Measurements from ENCODE around the gene UGT1A1.
"Not testable (repeated sequence)": the region's sequence is repeated elsewhere in the genome, so short reads cannot be mapped to it uniquely, and the experiment has no call there.

The UGT1A1 gene

DNA sequence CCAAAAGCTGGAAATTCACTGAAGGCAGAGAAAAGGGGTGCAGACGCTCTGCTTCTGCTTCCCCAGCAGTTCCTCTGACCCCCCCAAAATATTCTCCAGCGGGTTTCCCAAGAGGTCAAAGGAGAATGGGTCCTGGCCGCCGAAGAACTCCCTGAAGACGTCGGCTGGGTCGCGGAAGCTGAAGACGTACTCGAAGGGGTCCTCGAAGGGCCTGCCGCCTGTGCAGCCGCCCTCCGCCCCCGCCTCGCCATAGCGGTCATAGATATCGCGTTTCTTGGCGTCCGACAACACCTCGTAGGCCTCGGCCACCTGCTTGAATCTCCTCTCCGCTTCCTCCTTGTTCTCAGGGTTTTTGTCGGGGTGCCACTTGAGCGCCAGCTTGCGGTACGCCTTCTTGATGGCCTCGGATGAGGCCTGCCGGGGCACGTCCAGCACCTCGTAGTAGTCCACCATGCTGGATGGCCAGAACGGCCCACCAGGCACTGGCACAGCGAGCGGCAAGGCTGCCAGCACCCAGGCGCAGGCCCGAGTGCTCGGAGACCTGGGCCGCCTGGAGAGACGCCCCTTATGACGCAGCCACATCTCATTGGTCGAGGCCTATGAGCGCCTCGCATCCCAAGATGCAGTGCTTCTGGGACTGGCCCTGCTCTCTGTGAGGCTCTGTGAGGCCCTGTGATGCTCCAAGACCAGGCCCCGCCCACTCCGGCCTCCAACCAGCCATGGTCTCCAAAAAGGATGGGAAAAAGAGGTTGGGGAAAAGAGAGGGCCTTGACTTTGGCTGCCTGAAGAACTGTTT is 16.4 kb upstream of the UGT1A1 start:
- no peak for DNase-seq (ENCODE audit: low read depth, low spot score)
- no peaks in the 10 kb centered on the region for H3K9me3 ChIP-seq (ENCODE audit: control insufficient read depth, insufficient read depth, low read length)
- no peaks in the 10 kb centered on the region for H3K27me3 ChIP-seq (ENCODE audit: control insufficient read depth, insufficient read depth, low read length)
- no peaks in the 10 kb centered on the region; the same call in 1 of the 2 replicates for H3K4me1 ChIP-seq (ENCODE audit: control insufficient read depth, insufficient read depth, low read length)
- H3K27ac ChIP-seq (ENCODE audit: low read length) = no peak overlapping the region
- H3K4me3 ChIP-seq (ENCODE audit: low read length) = no peak overlapping the region
- WGBS (ENCODE audit: insufficient coverage, insufficient read length) = no CpG with 5 or more reads among the region's 46 CpGs
- H3K36me3 ChIP-seq (ENCODE audit: control insufficient read depth, insufficient read depth, low read length) = 0 out of 2 replicates have a peak, but pooled peaks cover 2% of the 10 kb centered on the region

- Histone ChIP-seq H3K4me1 (ENCODE audit: control insufficient read depth, insufficient read depth, low read length) (no peaks in the 10 kb centered on the region; the same call in 1 of the 2 replicates), H3K9me3 (ENCODE audit: control insufficient read depth, insufficient read depth, low read length) (no peaks in the 10 kb centered on the region), H3K4me3 (ENCODE audit: low read length) (no peak overlapping the region), H3K27me3 (ENCODE audit: control insufficient read depth, insufficient read depth, low read length) (no peaks in the 10 kb centered on the region), H3K36me3 (ENCODE audit: control insufficient read depth, insufficient read depth, low read length) (0 out of 2 replicates have a peak, but pooled peaks cover 2% of the 10 kb centered on the region), H3K27ac (ENCODE audit: low read length) (no peak overlapping the region)
- no CpG with 5 or more reads among the region's 5 CpGs for WGBS (ENCODE audit: insufficient coverage, insufficient read length)
- DNase-seq (ENCODE audit: low read depth, low spot score) = no peak
Measured at GRCh38 chr2:233745073-233745755, 14.9 kb upstream of the UGT1A1 start.

GRCh38 chr2:233745838-233746237 is 14.2 kb upstream of the UGT1A1 start:
- not testable (repeated sequence) for H3K4me3 ChIP-seq (ENCODE audit: low read length); H3K36me3 ChIP-seq (ENCODE audit: control insufficient read depth, insufficient read depth, low read length); H3K4me1 ChIP-seq (ENCODE audit: control insufficient read depth, insufficient read depth, low read length); DNase-seq (ENCODE audit: low read depth, low spot score); H3K27ac ChIP-seq (ENCODE audit: low read length); H3K27me3 ChIP-seq (ENCODE audit: control insufficient read depth, insufficient read depth, low read length); H3K9me3 ChIP-seq (ENCODE audit: control insufficient read depth, insufficient read depth, low read length)
- WGBS (ENCODE audit: insufficient coverage, insufficient read length) = no CpG with 5 or more reads among the region's 2 CpGs

DNA sequence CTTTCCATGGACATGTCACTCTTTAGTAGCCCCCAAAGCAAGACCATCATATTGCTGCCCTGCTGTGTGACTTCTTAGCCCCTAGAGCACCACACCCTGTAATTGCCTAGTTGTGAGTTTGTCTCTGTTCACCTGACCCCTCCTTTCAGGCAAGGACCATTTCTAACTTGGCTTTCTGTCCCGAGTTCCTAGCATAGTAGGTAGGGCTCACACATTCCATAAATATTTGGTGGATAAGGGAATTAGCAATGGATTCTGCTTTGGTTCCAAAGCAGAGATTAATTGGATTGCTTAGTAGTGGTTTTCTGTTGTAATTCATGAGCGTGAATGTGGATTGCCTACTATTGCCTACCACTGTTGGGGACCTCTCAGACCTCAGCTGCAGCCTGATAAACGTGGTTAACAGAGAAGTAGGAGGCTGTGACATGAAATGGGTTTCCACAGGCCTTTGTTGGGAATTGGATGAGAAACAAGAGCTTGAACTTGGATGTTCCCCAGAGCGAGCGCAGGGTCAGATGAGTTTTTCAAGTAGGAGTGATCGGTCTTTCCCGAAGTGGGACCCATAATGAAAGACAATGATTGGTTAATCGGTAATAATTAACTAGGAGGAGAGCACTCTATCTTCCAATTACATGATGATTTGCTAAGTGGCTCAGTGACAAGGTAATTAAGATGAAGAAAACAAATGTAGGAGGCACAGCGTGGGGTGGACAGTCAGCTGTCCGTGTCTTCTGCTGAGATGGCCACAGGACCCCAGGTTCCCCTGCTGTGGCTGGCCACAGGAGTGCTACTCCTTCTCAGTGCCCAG is 13.4 kb upstream of the UGT1A1 start:
- 0 out of 2 replicates have a peak, but pooled peaks cover 2% of the 10 kb centered on the region for H3K36me3 ChIP-seq (ENCODE audit: control insufficient read depth, insufficient read depth, low read length)
- no peak for DNase-seq (ENCODE audit: low read depth, low spot score)
- no peak overlapping the region for H3K4me3 ChIP-seq (ENCODE audit: low read length)
- H3K9me3 ChIP-seq (ENCODE audit: control insufficient read depth, insufficient read depth, low read length) = no peaks in the 10 kb centered on the region; the same call in 1 of the 2 replicates
- WGBS (ENCODE audit: insufficient coverage, insufficient read length) = no CpG with 5 or more reads among the region's 10 CpGs
- H3K27ac ChIP-seq (ENCODE audit: low read length) = no peak overlapping the region
- H3K27me3 ChIP-seq (ENCODE audit: control insufficient read depth, insufficient read depth, low read length) = no peaks in the 10 kb centered on the region
- no peaks in the 10 kb centered on the region; the same call in 1 of the 2 replicates for H3K4me1 ChIP-seq (ENCODE audit: control insufficient read depth, insufficient read depth, low read length)

- Histone ChIP-seq H3K9me3 (ENCODE audit: control insufficient read depth, insufficient read depth, low read length) (no peaks in the 10 kb centered on the region; the same call in 1 of the 2 replicates), H3K36me3 (ENCODE audit: control insufficient read depth, insufficient read depth, low read length) (0 out of 2 replicates have a peak, but pooled peaks cover 2% of the 10 kb centered on the region), H3K4me1 (ENCODE audit: control insufficient read depth, insufficient read depth, low read length) (no peaks in the 10 kb centered on the region; the same call in 1 of the 2 replicates), H3K27me3 (ENCODE audit: control insufficient read depth, insufficient read depth, low read length) (no peaks in the 10 kb centered on the region), H3K4me3 (ENCODE audit: low read length) (no peak overlapping the region), H3K27ac (ENCODE audit: low read length) (no peak overlapping the region)
- WGBS (ENCODE audit: insufficient coverage, insufficient read length) = no CpG with 5 or more reads among the region's 6 CpGs
- DNase-seq (ENCODE audit: low read depth, low spot score) = no peak
Measured at GRCh38 chr2:233747283-233747544, 12.9 kb upstream of the UGT1A1 start.

DNA sequence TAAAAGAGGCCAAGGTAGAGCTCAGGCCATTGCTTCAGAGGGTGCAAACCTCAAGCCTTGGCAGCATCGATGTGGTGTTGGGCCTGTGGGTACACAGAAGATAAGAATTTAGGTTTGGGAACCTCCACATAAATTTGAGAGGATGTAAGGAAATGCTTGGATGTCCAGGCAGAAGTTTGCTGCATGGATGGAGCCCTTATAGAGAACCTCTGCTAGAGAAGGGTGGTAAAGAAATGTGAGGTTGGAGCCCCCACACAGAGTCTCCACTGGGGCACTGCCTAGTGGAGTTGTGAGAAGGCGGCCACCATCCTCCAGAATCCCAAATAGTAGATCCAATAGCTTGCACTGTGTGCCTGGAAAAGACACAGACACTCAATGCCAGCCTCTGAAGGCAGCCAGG is 9.4 kb upstream of the UGT1A1 start:
- DNase-seq (ENCODE audit: low read depth, low spot score); H3K27ac ChIP-seq (ENCODE audit: low read length); H3K4me1 ChIP-seq (ENCODE audit: control insufficient read depth, insufficient read depth, low read length); H3K27me3 ChIP-seq (ENCODE audit: control insufficient read depth, insufficient read depth, low read length); H3K4me3 ChIP-seq (ENCODE audit: low read length); H3K36me3 ChIP-seq (ENCODE audit: control insufficient read depth, insufficient read depth, low read length); H3K9me3 ChIP-seq (ENCODE audit: control insufficient read depth, insufficient read depth, low read length): not testable (repeated sequence)
- WGBS (ENCODE audit: insufficient coverage, insufficient read length) = no CpG with 5 or more reads among the region's 2 CpGs

GRCh38 chr2:233751212-233752009 is 8.7 kb upstream of the UGT1A1 start:
- H3K4me1 ChIP-seq (ENCODE audit: control insufficient read depth, insufficient read depth, low read length); H3K4me3 ChIP-seq (ENCODE audit: low read length); H3K27me3 ChIP-seq (ENCODE audit: control insufficient read depth, insufficient read depth, low read length); H3K36me3 ChIP-seq (ENCODE audit: control insufficient read depth, insufficient read depth, low read length); H3K27ac ChIP-seq (ENCODE audit: low read length); H3K9me3 ChIP-seq (ENCODE audit: control insufficient read depth, insufficient read depth, low read length); DNase-seq (ENCODE audit: low read depth, low spot score): not testable (repeated sequence)
- no CpG with 5 or more reads among the region's 2 CpGs for WGBS (ENCODE audit: insufficient coverage, insufficient read length)

- no peaks in the 10 kb centered on the region; the same call in 1 of the 2 replicates for H3K9me3 ChIP-seq (ENCODE audit: control insufficient read depth, insufficient read depth, low read length)
- no CpG with 5 or more reads among the region's 44 CpGs for WGBS (ENCODE audit: insufficient coverage, insufficient read length)
Measured at GRCh38 chr2:233754872-233755611, 5.0 kb upstream of the UGT1A1 start.

GRCh38 chr2:233756429-233757081 is 3.5 kb upstream of the UGT1A1 start:
- DNase-seq (ENCODE audit: low read depth, low spot score) = no peak
- Histone ChIP-seq H3K9me3 (ENCODE audit: control insufficient read depth, insufficient read depth, low read length) (no peaks in the 10 kb centered on the region), H3K27ac (ENCODE audit: low read length) (no peak overlapping the region), H3K4me1 (ENCODE audit: control insufficient read depth, insufficient read depth, low read length) (no peaks in the 10 kb centered on the region), H3K36me3 (ENCODE audit: control insufficient read depth, insufficient read depth, low read length) (no peaks in the 10 kb centered on the region), H3K4me3 (ENCODE audit: low read length) (no peak overlapping the region), H3K27me3 (ENCODE audit: control insufficient read depth, insufficient read depth, low read length) (no peaks in the 10 kb centered on the region)
- WGBS (ENCODE audit: insufficient coverage, insufficient read length) = no CpG with 5 or more reads among the region's 7 CpGs

More at GRCh38 chr2:233754872-233755611, 5.0 kb upstream of the UGT1A1 start:
- H3K4me3 ChIP-seq (ENCODE audit: low read length) = no peak overlapping the region
- no peaks in the 10 kb centered on the region for H3K27me3 ChIP-seq (ENCODE audit: control insufficient read depth, insufficient read depth, low read length)
- H3K27ac ChIP-seq (ENCODE audit: low read length) = no peak overlapping the region
- no peaks in the 10 kb centered on the region for H3K36me3 ChIP-seq (ENCODE audit: control insufficient read depth, insufficient read depth, low read length)
- DNase-seq (ENCODE audit: low read depth, low spot score) = no peak
- no peaks in the 10 kb centered on the region for H3K4me1 ChIP-seq (ENCODE audit: control insufficient read depth, insufficient read depth, low read length)

Data from iPS DF 6.9 (cell line).